HG02870 (cell line): Measurements from ENCODE around the gene MLLT10.
"Not testable (repeated sequence)": the region's sequence is repeated elsewhere in the genome, so short reads cannot be mapped to it uniquely, and the experiment has no call there.

Experiments
- ATAC-seq: cut with Tn5 transposase; IDR thresholded peaks from one replicate; pipeline ENCODE4 v1.9.1; 2021; ENCODE audit warnings: mild to moderate bottlenecking, moderate library complexity; ENCODE audit not compliant: unreplicated experiment

MLLT10 gene

DNA sequence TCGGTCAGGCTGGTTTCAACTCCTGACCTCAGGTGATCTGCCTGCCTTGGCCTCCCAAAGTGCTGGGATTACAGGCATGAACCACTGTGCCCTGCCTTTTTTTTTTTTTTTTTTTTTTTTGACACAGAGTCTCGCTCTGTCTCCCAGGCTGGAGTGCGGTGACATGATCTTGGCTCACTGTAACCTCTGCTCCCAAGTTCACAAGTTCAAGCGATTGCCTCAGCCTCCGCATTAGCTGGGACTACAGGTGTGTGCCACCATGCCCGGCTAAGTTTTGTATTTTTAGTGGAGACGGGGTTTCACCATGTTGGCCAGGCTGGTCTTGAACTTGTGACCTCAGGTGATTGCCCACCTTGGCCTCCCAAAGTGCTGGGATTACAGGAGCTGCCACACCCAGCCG, 94.6 kb downstream of the MLLT10 start:
- not testable (repeated sequence) for ATAC-seq

DNA sequence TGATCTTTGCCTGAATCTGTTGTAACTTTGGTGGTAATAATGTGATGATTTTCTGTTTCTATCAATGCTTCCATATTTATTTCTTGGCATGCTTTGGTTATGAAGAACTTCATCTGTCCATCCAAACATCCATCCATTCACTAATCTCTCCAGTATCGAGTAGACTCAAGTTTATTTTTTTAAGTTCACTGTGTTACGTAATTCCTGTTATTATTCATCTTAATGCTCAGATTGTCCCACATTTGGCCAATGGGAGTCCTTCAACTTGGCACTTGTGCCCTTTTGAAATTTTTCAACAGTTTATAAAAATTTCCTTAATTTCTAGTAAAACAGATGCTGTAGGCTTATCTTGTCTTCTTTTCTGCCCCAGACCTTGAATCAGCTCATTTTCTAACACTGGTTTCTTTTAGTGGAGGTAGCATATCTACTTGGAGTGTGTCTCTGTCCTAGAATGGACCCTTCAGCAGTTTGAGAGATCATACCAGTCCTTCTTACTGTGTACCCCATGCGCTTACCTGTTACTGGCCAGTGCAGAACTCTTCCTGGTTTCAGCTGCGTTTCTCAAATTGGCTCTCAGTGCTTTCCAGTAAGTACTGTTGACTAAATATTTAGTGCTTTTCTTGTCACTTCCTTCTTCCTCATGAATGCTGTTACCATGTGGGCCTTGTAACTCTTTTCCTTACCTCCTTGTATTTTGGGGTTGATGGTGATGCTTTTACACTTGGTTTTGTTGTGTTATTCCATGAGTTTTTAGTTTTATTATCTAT, 100.8 kb downstream of the MLLT10 start:
- no peak for ATAC-seq

DNA sequence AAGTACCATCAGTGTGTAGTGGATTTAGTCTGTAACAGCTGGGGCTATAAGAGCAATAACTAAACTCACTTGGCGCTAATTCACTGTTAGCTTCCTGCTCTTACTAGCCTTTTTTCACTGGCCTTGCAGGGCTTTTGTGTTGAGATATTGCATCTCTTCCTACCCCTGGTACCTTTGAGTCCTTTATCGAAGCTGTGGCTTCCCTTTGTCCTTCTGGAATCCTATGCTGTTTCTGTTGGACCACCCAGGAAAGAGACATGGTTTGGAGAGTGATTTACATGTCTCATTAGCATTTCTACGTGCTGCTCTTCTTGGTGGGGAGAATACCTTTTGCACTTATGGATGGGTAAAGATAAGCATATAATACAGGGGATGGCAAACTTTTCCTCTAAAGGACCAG, 103.8 kb downstream of the MLLT10 start:
- no peak for ATAC-seq

DNA sequence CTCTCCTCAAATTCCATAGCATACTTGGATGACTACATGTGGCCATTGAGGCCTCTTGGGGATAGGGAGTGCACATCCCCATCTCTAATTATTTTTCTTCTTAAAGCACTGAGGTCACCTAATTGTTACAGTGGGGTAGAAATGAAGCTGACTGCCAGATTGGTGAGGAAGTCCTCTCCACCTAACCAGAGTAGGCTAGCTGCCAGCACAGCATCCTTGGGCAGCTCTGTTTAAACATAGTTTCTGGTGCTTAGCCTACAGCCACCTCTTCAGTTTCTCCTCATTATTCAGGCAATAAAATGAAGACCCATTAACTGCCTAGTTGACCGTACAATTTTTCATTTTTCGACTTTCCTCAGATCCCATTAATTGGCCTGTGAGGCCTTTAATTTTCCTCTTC, 104.6 kb downstream of the MLLT10 start:
- ATAC-seq = no peak

DNA sequence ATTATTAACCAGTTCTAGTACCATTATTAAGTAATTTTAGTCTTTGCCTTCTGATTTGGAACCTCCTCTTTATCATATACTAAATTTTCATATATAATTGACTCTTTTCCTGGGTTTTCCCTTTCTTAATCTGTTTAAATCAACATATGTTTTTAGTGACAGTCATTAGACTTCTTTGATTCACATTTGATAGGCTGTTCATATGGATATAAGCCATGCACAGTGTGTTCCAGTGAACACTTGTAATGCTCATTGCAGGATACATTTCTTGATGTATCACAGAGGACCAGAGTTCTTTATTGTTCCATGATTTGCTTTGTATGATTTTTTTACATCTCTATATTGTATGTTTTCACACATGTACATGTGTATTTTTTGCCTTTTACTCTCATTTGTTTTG, 114.0 kb downstream of the MLLT10 start:
- no peak for ATAC-seq

DNA sequence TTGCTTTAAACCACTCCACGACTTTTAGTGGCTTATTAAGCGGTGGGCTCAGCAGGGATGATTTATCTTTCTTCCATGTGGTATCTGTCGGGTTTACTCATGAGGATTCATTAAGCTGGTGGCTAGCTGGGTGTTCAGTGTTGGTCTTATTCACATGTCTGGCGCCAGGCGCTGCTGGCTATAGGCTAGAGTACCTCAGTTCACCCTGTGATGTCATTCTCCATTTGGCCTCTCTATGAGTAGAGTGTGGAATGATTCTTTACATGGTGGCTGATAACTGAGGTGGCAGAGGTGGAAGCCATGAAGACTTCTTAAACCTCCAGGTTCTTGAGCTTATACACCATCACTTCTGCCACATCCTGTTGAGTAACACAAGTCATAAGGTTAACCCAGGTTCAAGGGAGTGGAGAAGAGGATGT, 115.4 kb downstream of the MLLT10 start:
- ATAC-seq = no peak

DNA sequence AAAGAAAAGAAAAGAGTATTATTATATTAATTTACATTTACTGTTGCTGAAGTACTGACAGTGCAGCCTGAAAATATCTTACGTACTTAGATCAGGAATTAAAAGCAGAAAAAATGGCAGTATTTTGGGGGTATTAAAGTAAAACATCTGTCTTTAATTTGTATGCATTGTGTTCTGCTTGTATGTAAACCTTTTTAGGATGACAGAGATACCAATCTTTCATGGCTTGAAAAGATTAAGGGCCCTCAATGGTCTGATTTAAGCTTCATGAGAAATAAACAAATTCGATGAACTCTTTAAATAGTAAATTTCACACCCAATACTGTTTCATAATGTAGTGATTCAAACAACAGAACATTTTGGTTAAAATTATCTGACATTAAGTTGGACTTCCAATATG, 116.3 kb downstream of the MLLT10 start:
- ATAC-seq = no peak

DNA sequence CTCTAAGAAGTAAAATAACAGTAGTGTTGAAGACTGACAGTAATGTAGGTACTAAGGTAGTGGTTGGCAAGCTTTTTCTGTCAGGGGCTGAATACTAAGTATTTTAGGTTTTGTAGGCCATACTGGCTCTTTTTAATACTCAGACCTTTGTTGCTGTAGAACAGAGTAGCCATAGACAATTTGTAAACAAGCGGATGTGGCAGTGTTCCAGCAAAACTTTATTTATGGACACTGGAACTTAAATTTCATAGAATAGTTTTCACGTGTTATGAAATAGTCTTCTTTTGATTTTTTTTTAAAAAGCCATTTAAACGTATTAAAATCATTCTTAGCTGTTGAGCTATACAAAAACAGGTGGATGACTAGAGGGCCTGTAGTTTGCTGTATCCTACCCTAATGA, 121.2 kb downstream of the MLLT10 start:
- no peak for ATAC-seq

DNA sequence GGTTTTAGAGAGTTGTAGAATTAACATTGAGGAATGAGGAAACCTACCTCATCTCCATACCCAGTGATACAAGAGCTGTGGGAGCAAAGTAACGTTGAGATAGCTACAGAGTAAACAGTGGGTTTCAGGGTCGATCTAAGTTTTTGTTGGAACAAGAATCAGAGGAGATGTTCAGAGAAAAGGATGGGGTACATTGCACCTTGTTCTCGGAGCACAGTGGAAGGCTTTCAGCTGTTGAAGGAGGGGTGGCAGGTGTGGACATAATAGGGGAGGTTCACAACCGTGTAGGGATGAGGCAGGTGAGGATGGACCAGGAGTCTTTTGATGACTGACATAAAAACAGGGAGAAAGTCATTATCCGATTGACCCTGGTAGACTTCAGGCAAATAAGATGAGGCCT, 121.7 kb downstream of the MLLT10 start:
- no peak for ATAC-seq

DNA sequence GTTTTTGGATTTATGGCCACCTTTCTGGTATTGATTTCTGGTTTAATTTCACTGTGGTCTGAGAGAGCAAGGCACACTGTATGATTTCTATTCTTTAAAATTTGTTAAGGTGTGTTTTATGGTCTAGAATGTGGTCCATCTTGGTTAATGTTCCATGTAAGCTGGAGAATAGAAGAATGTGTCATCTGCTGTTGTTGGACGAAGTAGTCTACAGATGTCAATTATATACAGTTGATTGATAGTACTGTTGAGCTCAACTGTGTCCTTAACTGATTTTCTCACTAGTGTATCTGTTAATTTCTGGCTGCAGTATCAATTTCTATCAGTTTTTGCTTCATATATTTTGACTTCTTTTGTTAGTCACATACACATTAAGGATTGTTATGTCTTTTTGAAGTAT, 127.1 kb downstream of the MLLT10 start:
- no peak for ATAC-seq

DNA sequence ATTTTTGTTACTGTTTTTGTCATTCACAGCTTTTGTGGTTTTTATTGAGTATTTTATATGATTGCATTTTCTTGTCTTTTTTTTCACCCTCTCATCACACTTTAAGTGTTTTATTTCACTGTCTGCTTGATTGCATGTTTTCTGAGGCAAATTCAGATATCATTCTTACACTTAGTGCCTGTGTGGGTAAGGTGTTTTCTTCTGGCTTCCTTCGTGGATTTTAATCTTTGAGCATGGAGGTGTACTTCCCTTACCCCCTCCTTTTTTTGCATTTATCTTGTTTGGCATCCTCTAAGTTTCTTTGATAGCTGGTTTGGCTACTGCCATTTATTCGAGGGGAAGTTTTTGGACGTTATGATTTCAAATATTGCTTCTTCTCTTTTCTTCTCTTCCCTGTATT, 127.9 kb downstream of the MLLT10 start:
- no peak for ATAC-seq

DNA sequence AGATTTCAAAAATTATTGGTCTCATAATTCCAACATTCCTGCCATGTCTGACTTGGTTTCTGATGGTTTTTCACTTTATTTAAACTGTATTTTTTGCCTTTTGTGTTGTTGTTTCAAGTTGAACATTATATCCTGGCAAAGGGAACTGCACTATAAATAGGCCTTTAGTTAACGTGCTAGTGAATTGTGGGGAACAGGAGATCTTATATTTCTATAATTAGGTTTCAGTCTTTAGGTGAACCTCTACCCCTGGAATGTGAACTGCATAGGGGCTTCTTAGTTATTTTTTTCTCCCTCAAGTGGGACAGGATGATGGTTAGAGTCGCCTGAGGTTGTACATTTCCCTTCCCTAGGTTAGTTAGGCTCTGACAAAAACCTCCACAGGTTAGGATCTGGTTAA, 128.6 kb downstream of the MLLT10 start:
- no peak for ATAC-seq

DNA sequence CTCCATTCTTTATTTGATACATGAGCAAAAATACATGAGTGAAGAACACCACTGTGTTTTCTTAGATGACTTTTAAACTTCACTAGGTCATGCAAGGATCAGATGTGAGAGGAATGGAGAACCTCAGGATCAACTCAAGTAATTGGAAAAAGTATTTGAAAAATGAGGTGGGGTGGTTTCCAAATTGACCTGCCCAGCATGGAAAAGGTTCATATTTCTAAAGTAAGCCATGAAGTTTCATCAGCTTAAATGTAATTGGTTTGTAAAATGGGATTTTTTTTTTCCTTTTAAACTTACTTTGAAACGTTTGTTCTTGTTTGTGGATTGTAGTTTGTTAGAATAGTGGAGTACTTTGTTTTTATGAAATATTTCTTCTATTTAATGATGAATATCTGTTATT, 134.8 kb downstream of the MLLT10 start:
- no peak for ATAC-seq

DNA sequence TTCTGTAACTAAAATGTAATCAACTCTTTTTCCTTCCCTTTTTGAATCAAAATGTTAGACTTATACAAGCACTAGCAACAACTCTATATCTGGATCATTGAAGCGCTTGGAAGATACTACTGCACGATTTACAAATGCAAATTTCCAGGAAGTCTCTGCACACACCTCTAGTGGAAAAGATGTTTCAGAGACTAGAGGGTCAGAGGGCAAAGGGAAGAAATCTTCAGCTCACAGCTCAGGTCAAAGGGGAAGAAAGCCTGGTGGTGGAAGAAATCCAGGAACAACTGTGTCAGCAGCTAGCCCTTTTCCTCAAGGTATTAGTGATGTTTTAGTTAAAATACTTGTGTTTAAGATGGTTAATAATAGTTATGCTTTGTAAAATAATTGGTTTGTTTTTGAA, 136.4 kb downstream of the MLLT10 start:
- ATAC-seq = no peak

DNA sequence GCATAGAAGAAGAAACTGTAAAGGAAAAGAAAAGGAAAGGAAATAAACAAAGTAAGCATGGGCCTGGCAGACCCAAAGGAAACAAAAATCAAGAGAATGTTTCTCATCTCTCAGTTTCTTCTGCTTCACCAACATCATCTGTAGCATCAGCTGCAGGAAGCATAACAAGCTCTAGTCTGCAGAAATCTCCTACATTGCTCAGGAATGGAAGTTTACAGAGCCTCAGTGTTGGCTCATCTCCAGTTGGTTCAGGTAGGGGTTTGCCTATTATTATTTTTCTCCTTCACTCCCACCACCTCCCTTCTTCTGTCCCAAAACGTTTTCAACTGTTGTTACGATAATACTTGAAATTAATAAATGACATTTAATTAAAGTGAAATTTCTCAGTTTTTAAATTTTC, 139.6 kb downstream of the MLLT10 start:
- no peak for ATAC-seq

DNA sequence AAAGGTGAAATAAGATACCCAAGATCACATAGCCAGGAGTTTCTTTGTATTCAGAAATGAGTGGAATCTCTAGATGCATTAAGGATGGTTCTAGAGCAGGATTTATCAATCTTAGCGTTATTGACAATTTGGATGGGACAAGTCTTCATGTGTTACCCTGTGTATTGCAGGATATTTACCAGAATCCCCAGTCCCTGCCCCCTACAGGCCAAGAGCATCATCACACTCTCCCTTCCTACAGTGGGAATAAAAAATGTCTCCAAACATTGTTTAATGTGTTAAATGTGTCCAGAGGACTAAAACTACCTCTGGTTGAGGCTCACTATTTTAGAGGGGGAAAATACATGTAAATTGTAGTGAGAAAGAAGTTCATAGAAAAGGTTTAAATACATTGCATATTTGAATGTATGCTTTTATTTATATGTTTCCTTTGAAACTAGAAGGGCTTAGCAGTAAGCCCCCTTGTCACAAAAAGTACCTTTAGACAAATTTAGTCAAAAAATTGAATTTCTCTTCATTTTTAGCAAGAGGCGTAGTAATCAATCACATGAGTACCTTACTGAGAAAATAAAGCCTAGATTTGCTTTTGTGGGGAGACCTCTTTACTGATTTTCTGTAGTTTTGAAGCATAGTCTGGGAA, 141.2 kb downstream of the MLLT10 start:
- no peak for ATAC-seq

DNA sequence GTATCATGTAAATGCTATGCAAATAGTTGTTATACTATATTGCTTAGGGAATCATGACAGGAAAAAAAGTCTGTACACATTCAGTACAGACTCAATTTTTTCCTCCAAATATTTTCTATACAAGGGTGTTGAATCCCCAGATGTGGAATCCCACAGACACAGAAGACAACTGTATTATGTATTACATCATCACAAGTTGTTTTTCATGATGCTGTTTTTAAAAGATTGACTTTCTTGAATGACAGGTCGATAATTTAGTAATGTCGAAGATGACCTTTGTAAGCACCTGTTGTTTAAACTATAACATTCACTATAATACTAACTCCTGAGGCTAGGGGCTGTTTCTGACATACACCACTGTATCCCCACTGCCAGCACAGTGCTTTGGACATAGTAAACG, 143.5 kb downstream of the MLLT10 start:
- no peak for ATAC-seq

DNA sequence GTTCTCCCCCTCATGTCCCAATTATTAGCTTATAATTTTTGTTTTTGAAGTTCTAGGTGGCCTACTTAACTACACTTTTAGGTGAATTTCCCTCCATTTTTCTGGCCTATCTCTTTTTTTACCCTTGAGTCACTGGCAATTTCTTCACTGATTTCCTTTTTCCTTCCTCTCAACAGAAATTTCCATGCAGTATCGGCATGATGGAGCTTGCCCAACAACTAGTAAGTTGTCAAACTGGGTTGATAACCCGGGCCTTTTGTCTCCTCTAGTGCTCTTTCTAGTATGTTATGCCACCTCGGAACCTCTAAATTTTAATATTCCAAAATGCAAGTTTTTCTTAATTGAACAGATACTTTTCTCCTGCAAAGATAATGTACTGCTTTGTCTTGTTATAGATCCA, 147.1 kb downstream of the MLLT10 start:
- ATAC-seq = no peak

DNA sequence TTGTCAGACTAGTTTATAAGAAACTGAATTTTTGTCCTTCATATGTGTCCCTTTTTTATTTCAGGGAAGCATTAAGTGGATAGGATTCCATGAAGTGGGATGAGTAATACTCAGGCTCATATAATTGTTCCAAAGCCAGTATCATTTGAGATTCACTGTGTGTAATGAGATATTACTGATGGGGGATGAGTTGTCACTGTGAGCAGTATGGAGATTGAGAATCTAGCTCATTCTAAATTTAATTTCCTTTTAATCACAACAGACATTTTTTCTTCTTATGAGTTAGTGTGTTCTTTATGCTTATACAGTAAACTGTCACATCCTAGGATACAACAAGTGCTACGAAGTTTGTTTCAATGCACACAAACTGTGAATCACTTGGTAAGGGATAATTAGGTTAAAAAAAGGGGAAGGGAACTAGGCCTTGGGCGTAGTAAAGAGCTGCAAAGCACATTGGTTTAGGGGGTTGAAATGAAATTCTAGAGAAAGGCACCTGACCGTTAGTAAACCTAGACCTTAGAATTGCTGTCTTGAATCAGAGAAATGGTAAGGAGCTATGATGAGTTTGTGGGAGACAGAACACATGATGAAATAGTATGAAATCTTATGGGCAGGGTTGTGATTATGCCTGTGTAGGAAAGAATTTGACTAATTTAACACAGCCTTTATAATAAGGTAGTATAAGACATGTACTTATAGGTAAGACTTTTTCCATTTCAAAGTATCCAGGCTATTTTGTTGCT, 153.4 kb downstream of the MLLT10 start:
- no peak for ATAC-seq

DNA sequence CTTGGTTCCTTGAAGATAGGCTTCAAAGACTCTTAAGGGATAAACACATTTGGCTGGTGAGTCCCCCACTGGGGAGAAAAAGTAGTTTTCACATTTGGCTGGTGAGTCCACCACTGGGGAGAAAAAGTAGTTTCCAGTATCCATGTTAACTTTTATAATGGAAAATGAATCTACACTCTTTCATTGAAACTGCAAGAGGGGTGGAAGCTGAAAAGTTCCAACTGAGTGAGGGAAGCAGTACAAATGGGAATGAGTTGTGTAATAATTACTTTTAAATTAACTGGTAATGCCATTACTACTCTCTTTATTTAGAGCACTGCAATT, 153.9 kb downstream of the MLLT10 start:
- ATAC-seq = no peak

DNA sequence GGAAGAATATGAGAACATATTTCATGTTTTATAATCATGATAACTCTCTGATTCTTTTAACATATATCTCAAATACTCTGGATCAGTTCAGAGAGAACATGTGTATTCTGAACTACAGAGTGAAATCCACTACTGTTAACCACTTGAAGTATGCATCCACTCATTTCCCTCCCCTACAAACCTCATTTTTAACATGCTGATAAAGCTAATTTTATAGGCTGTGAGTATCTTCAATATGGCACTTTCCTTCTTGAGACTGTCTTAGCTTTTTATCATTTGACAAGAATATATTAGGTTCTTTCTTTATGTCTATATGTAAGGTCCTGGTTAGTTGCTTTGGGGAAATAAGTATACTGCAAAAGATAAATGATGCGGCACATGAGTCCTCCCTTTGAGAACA, 154.8 kb downstream of the MLLT10 start:
- no peak for ATAC-seq

DNA sequence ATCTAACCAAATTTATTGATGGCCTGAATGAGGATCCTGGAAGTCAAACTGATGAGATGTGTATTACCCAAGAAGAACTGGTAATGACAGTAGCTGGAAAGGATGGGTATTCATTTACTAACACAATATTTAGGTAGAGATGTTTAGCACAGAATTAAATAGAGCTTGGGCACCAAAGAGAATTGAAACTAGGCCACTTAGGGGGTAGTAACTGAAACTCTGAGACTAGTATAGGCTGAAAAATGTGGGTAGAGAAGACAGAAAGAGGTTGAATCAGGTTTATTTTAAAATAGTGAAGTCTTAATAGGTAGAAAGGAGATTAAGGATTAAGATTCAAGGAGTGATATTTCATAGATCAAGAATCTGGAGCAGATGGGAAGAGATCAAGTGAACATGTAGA, 155.8 kb downstream of the MLLT10 start:
- no peak for ATAC-seq
